NCI-H526 (cell line): Measurements from ENCODE around the gene TCF4.

Source experiments
- DNase-seq, 2 experiments: peaks; one replicate each; lab custom pipeline; 2025; lab: John Stamatoyannopoulos, UW

TCF4 gene

DNA sequence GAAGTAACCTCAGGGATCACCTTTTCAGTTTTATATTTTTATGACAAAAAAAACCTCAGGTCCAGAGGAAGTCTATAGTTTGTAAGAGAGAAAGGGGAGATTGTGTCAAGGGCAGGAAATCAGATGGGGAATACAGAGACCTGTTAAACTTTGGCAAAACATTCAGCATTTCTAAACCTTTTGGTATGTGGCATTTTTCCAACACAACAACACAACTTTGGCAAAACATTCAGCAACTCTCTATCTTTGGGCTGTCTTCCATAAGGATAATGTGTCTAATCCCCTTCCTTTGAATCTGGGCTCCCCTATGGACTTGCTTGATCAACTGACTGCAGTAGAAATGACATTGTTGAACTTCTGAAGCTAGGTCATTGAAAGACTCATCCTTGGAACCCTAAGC lies 408.2 kb downstream of the TCF4 start:
- DNase-seq, result no peak

DNA sequence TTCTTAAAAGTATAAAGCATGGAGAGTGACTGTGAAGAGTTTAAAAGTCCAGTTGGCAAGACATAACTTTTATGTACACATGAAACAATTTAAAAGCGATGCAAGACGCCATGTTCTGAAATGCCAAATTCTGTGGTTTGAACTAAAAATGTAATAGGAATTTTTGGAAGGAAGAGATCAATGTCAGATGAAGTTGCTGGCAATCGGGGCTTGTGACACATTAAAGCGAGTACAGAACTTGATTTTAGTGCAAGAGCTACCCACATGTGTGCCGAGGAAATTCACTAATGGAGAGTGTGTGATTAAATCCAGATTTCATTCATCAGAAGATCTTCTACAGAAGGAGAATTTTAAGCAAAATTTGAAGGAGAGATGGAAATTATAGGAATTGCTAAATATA lies 408.6 kb downstream of the TCF4 start:
- DNase-seq, result no peak

DNA sequence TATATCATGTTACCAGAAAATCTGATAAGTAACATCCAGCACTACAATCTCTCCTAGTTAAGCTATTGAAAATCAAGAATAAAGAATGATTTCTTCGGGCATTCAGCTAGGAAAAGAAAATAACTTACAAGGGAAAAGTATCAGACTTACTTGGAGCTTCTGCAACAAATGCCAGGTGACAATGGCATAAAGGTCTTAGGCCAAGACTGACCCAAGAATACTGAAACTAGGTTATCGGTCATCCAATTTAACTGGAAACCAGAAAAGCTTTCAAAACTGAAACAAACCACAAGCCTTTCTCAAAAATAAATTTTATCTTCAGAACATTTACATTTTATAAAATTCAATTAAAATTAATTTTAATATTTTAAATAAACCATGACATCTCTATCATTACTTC lies 414.7 kb downstream of the TCF4 start:
- DNase-seq, result no peak
